ENCODE data around the gene PDE10A.

- TF ChIP-seq ELF1 (tag; IDR thresholded peaks at IDR 0.05) (no peak), TEAD4 (IDR thresholded peaks at IDR 0.05; ENCODE audit: low read length) (no peak), TEAD4 (CRISPR knock-in tag; IDR thresholded peaks at IDR 0.05; ENCODE audit: borderline replicate concordance) (no peak), CBX2 (IDR thresholded peaks at IDR 0.05; ENCODE audit: insufficient read depth, low read length, poor library complexity, severe bottlenecking) (no peak), E4F1 (CRISPR knock-in tag; IDR thresholded peaks at IDR 0.05; ENCODE audit: borderline replicate concordance) (no peak), ETS1 (conservative IDR thresholded peaks at IDR 0.05; ENCODE audit: control insufficient read depth, low read depth, low read length) (no peak), SETDB1 (IDR thresholded peaks at IDR 0.05; ENCODE audit: low read length) (no peak), ZNF75A (CRISPR knock-in tag; IDR thresholded peaks at IDR 0.05) (no peak), CTCF (IDR thresholded peaks at IDR 0.05 in 2 of 3, conservative IDR thresholded peaks at IDR 0.05 in 1 of 3; ENCODE audit: insufficient read depth in 2 of 3, low read depth in 1 of 3, low read length in 3 of 3) (no peak), RNF2 (IDR thresholded peaks at IDR 0.05) (no peak), POLR2AphosphoS5 (IDR thresholded peaks at IDR 0.05; ENCODE audit: control insufficient read depth, insufficient read depth, low read depth, low read length) (no peak)
Observed at GRCh38 chr6:165663736-165664558, 906 bp upstream of the PDE10A start.
